SJCRH30 (cell line): Measurements from ENCODE around the gene TSPAN5. TPM values are rescaled to one million over a fixed set of nuclear protein-coding genes. Genes with fewer than 3 reads are reported as not detected.

Experiments used
- DNase-seq, 2 experiments: peaks; one replicate each; pipeline ENCODE4 v3.0.0-alpha.2; 2015 to 2020
- H3K27ac ChIP-seq: fragments of 250-450 bp; sonication (Bioruptor Pico); 2 replicates; pipeline ENCODE4 v1.5.1; 2020; ENCODE audit warnings: mild to moderate bottlenecking, moderate library complexity
- H3K27me3 ChIP-seq: fragments of 250-450 bp; sonication (Bioruptor Pico); 2 replicates; pipeline ENCODE4 v1.5.1; 2020; ENCODE audit warnings: mild to moderate bottlenecking, moderate library complexity
- H3K36me3 ChIP-seq: fragments of 250-450 bp; sonication (Bioruptor Pico); 2 replicates; pipeline ENCODE4 v1.5.1; 2020; ENCODE audit warnings: mild to moderate bottlenecking, moderate library complexity
- H3K4me1 ChIP-seq: fragments of 250-450 bp; sonication (Bioruptor Pico); 2 replicates; pipeline ENCODE4 v1.5.1; 2020; ENCODE audit warnings: mild to moderate bottlenecking, moderate library complexity
- H3K4me3 ChIP-seq: fragments of 250-450 bp; sonication (Bioruptor Pico); 2 replicates; pipeline ENCODE4 v1.5.1; 2020; ENCODE audit warnings: mild to moderate bottlenecking, moderate library complexity
- H3K9me3 ChIP-seq: fragments of 250-450 bp; sonication (Bioruptor Pico); replicated peaks from 2 replicates; pipeline ENCODE4 v1.5.1; 2020; ENCODE audit warnings: mild to moderate bottlenecking, moderate library complexity
- total RNA-seq: library from RNA; depleted of rRNA; stranded (reverse); fragments of >200 nt; shearing (Covaris generic); gene quantifications from 2 replicates; pipeline ENCODE4 v1.2.3, GENCODE V29; 2014

TSPAN5 gene
- total RNA-seq, 1 experiment from 2014 or later = 27.2 TPM

DNA sequence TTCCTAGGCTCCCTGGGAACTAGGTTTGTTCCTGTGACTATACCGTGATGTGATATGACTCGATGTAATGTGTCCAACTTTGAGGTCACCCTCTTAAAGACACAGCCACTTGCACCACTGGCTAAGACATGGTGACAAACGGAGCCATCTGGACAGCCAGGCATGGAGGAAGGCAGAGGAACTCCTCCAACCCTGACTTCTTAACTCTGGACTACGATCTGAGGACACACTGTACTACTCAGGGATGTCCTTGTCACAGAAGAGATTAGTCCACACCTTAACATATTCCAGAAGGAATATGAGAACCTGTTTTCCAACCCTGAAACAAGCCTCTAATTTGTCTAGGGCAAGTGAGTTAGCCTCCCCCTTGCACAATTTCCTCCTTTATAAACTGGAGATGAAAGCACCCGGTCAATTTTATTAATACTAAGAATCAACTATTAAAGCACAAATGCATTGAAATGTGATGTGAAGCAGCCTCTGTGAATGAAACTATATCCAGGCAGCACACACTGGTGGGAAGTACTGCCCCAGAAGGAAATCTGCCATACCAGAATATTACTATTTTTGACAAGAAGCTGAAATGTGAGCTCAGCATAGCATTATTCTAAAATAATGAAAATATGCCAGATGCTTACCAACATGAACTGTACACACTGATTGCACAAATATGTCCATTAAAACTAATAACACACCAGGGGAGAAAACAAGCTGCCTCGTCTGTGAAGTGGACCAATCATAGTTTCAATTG, 47.3 kb downstream of the TSPAN5 start:
- no peaks in the 10 kb centered on the region for H3K4me1 ChIP-seq
- no peak for DNase-seq
- H3K27me3 ChIP-seq = no peaks in the 10 kb centered on the region
- no peaks in the 10 kb centered on the region for H3K36me3 ChIP-seq
- H3K4me3 ChIP-seq = no peak overlapping the region
- H3K9me3 ChIP-seq = no peaks in the 10 kb centered on the region
- no peak overlapping the region for H3K27ac ChIP-seq

DNA sequence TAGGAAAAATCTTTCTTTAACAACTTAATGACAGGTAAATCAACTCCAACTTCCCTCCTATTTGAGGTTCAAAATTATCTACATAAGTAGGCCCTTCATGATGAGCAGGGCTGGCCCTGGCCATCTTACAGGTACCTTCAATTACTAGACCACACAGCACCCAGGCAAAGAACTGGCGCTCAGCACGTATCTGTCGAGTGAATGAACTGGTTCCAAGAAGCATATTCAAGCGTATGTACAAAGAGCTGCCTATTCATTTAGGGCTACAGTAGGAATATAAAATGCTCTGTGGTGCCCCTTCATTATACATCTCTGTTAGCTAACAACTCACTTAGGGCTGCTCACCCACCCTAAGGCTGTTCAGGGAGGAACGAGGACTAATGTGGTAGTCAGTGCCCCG, 48.0 kb downstream of the TSPAN5 start:
- Histone ChIP-seq H3K36me3 (no peaks in the 10 kb centered on the region), H3K4me3 (no peak overlapping the region), H3K9me3 (no peaks in the 10 kb centered on the region), H3K27me3 (no peaks in the 10 kb centered on the region), H3K4me1 (no peaks in the 10 kb centered on the region), H3K27ac (no peak overlapping the region)
- no peak for DNase-seq

DNA sequence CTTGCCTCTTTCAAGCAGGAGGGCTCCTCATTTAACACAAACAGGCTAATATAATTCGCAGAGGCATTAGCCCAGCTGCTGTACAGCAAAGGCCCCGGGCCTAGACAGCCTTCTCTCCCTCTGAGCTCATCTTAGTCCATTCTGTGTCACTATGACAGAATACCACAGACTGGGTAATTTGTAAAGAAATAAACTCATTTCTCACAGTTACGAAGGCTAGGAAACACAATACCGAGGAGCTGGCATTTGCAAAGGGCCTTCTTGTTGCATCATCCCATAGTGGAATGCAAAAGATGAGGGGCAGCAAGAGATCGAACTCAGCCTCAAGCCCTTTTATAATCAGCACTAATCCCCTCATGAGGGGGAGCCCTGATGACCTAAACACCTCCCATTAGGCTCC, 48.5 kb downstream of the TSPAN5 start:
- H3K27ac ChIP-seq = no peak overlapping the region
- no peak for DNase-seq
- H3K4me3 ChIP-seq = no peak overlapping the region
- H3K27me3 ChIP-seq = no peaks in the 10 kb centered on the region
- H3K36me3 ChIP-seq = no peaks in the 10 kb centered on the region
- no peaks in the 10 kb centered on the region for H3K4me1 ChIP-seq
- no peaks in the 10 kb centered on the region for H3K9me3 ChIP-seq

DNA sequence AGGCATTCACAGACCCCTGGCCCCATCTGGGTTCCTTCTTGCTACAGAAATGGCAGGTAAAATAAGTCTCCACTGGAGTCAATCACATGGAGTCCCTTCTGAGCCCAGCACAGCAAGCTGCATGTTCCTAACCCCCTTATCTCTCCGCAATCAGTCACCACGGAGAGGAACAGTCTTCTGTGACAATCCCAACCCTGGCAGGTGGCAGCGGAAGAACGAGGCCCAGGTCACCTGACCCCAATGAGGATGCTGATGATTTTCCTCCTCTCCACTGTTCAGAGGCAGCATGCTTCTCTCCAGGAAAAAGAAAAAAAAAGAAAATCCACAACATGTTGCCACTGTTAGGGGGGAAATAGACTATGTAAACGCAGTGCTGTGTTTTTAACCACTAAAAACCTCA, 50.1 kb downstream of the TSPAN5 start:
- no peak for DNase-seq
- Histone ChIP-seq H3K27me3 (no peaks in the 10 kb centered on the region), H3K4me3 (no peak overlapping the region), H3K4me1 (no peaks in the 10 kb centered on the region), H3K27ac (no peak overlapping the region), H3K9me3 (no peaks in the 10 kb centered on the region), H3K36me3 (no peaks in the 10 kb centered on the region)

DNA sequence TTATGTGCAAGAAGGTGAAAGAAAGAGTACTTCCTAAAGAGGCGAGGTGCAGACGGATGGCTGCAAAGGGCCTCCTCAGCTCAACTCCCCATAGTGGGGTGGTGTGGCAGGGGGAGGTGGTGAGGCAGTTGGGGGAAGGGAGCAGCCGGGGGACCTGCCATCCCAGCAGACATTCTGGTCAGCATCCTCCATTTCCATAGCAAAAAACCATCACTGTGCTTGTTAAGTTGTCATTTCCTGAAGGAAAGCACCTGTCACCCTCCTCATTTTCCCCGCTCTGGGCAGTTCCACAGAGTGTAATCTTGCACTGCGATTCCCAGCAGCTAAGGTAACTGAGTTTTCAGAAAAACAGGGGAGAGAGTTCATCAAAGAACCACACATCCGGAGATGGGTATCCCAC, 51.5 kb downstream of the TSPAN5 start:
- peak in 1 of 2 experiments; percentile 15 for DNase-seq
- Histone ChIP-seq H3K9me3 (no peaks in the 10 kb centered on the region), H3K4me3 (no peak overlapping the region), H3K27me3 (no peaks in the 10 kb centered on the region), H3K27ac (no peak overlapping the region), H3K36me3 (no peaks in the 10 kb centered on the region), H3K4me1 (no peaks in the 10 kb centered on the region)

DNA sequence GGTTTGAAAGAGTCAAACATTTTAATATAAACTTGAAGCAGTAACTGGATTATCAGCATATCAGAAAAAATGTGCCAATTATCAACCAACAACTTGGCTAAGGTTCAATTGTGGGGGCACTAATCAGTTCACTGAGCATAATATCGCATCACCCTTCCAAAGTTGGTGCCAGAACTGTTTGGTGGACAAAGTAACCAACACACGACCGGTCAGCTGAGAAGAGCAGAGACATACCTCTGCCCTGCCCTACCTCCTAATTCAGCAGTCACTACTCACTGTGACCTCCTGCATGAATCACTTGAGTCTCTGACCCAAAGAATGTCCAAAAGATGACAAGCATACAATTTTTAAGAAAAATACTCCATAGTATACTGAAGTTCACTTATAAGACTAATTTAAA, 53.2 kb downstream of the TSPAN5 start:
- no peaks in the 10 kb centered on the region for H3K27me3 ChIP-seq
- H3K4me1 ChIP-seq = no peaks in the 10 kb centered on the region
- no peak for DNase-seq
- H3K27ac ChIP-seq = no peak overlapping the region
- peaks cover 6% of the 10 kb centered on the region for H3K9me3 ChIP-seq
- H3K36me3 ChIP-seq = no peaks in the 10 kb centered on the region
- no peak overlapping the region for H3K4me3 ChIP-seq

DNA sequence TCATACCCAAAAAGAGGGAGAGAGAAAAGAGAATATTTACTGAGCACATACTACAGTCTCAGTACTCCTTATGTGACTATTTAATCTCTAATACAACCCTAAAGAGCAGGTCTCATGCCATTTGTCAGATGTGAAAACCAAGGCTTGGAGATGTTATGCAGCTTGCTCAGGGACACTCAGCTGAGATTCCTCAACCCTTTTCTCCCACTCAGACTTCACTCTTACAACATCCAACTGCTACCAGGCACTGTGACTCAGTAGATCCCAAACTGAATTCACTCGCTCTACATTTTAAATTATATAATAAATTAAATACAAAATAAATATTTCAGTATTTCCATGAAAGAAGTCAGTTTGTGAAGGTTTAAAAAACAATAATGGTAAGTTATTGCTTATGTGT, 53.7 kb downstream of the TSPAN5 start:
- Histone ChIP-seq H3K27ac (no peak overlapping the region), H3K36me3 (no peaks in the 10 kb centered on the region), H3K27me3 (no peaks in the 10 kb centered on the region), H3K9me3 (peaks cover 10% of the 10 kb centered on the region), H3K4me3 (no peak overlapping the region), H3K4me1 (no peaks in the 10 kb centered on the region)
- DNase-seq = no peak

DNA sequence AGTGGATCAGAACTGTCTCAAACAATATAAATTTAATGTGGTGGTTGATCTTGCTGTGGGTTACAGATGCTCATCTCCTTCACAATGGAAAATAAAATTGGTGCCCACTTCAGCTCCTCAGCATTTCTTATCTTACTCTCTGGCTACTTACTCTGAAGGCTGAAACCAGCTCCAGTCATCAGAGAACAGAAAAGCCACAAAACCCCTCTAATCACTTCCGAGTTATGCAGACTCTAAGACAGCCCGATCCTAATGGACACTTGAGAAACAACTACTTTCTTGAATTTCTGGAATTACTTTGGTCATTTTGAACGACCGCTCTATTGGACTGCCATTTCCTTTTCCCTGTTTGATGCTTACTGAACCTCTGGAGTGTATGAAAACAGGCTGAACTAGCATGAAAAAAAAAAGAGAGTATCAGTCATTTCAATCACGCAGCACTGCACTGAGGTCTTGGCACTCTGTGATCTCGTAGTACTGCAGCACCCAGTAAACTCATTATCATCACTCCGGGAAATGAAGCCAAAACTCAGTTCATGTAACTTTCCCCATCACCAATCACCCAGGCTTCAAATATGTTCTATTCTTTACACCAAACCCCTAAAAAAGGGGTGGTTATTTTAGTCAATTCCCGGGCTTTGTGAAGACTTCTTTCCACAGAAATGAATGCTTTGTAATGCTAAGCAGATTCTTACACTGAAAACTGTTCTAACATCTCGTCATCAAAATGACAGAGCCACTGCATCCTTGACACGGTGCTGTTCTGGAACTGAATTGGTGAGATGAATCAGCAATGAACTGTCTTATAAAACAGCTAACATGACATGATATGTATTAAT, 54.5 kb downstream of the TSPAN5 start:
- Histone ChIP-seq H3K4me3 (no peak overlapping the region), H3K9me3 (peaks cover 13% of the 10 kb centered on the region), H3K4me1 (no peaks in the 10 kb centered on the region), H3K27me3 (no peaks in the 10 kb centered on the region), H3K27ac (no peak overlapping the region), H3K36me3 (no peaks in the 10 kb centered on the region)
- DNase-seq = no peak

DNA sequence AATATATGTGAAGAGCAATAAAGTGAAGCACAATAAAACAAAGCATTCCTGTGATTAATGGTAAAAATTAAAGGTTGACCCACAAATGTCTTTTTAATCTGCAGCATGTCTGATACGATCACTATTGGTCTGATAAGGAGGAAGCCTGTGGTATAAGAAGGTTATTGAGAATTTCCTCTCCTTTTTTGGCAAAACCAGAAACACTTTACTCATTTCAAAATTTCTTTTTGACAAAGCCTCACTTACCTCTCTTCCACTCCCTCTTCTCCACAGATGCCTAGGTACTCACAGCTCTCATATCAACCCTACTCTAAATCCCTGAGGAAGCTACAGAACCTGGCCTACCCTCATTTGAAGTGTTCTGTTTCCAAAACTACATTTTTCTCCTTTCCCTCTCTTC, 56.1 kb downstream of the TSPAN5 start:
- Histone ChIP-seq H3K36me3 (no peaks in the 10 kb centered on the region), H3K4me3 (no peak overlapping the region), H3K27me3 (no peaks in the 10 kb centered on the region), H3K27ac (no peak overlapping the region), H3K9me3 (peaks cover 13% of the 10 kb centered on the region), H3K4me1 (no peaks in the 10 kb centered on the region)
- no peak for DNase-seq

DNA sequence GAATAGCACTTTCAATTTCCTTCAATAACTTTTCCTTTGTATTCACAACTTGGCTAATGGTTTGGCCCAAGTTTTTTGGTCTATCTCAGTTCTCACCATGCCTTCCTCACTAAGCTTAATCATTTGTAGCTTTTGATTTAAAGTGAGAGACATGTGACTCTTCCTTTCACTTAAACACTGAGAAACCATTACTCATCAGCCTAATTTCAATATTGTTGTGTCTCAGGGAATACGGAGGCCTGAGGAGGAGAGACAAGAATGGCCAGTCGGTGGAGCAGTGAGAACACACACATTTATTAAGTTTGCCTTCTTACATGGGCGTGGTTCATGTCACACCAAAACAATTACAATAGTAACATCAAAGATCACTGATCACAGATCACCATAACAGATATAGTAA, 56.7 kb downstream of the TSPAN5 start:
- no peak for DNase-seq
- no peaks in the 10 kb centered on the region for H3K36me3 ChIP-seq
- H3K27me3 ChIP-seq = no peaks in the 10 kb centered on the region
- no peaks in the 10 kb centered on the region for H3K4me1 ChIP-seq
- H3K9me3 ChIP-seq = peaks cover 13% of the 10 kb centered on the region
- no peak overlapping the region for H3K27ac ChIP-seq
- no peak overlapping the region for H3K4me3 ChIP-seq

DNA sequence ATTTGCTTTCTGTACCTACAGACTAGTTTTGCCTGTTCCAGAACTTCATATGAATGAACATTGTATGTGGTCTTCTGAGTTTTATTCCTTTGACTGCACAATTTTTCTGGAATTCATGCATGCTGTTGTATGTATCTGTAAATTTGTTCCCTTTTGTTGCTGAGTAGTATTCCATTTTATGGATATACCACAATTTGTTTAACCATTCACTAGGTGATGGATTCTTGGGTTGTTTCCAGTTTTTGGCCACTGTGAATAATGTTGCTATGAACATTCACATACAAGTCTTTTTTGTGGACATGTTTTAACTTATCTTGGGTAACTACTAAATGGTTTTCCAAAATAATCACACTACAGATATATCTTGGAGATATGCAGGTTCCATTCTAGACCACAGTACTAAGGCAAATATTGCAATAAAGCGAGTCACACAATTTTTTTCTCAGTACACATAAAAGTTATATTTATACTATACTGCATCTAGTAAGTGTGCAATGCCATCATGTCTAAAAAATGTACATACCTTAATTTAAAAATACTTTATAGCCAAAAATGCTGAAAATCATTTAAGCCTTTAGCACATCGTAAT, 58.7 kb downstream of the TSPAN5 start:
- peaks cover 13% of the 10 kb centered on the region for H3K9me3 ChIP-seq
- no peaks in the 10 kb centered on the region for H3K36me3 ChIP-seq
- H3K4me1 ChIP-seq = no peaks in the 10 kb centered on the region
- H3K27me3 ChIP-seq = no peaks in the 10 kb centered on the region
- no peak overlapping the region for H3K4me3 ChIP-seq
- H3K27ac ChIP-seq = no peak overlapping the region
- DNase-seq = no peak

DNA sequence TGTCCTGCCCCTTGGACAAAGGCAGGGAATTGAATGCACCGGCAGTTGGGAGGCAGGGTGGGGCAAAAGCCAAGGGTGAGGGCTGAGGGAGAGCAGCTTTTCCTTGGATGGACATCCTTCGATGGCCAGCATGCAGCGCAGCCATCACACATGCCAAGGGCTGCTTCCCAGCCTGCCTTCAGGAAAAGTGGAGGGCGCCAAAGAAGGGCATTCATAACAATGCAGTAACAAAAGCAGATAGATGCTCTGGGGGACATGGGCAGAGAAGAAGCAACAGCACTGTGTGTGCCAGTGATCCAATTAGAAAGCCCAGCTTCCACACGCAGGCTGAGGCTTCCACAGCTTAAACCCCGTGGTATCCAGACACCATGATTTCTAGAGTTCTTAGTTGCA, 71.5 kb downstream of the TSPAN5 start:
- H3K9me3 ChIP-seq = no peaks in the 10 kb centered on the region
- no peak overlapping the region for H3K27ac ChIP-seq
- no peak for DNase-seq
- no peak overlapping the region for H3K4me3 ChIP-seq
- H3K36me3 ChIP-seq = no peaks in the 10 kb centered on the region
- H3K4me1 ChIP-seq = no peaks in the 10 kb centered on the region
- no peaks in the 10 kb centered on the region for H3K27me3 ChIP-seq

DNA sequence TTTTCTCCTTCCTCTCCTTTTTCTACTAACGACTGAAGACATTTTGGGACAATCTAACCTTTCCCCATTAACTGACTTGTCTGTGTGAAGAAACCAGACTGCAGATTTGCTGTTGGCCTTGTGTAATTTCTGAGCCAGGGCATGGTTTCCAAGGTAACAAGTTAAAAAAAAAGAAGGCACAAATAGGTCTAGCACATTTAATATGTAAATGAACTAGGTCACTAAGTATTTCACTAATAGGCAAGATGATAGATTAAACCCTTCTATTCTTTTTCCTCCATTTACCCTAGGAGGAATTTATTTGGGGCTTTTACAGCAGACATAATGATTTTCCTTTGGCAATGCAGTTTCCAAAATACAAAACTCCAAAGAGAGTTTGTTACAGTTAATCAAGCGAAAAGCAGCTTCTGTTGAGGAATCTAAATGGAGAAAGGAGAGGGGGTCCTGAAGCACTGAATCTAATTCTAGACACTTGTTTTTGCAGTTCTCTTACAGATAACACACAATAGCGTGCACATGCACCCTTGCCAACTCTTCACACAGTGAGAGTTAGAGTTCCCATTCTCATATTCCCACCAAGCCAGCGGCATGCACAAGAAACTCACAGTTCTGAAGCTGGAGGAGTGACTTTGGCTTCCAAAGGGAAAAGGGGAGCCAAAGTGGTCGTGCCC, 72.0 kb downstream of the TSPAN5 start:
- no peak overlapping the region for H3K4me3 ChIP-seq
- DNase-seq = no peak
- H3K4me1 ChIP-seq = no peaks in the 10 kb centered on the region
- H3K36me3 ChIP-seq = no peaks in the 10 kb centered on the region
- no peaks in the 10 kb centered on the region for H3K9me3 ChIP-seq
- H3K27ac ChIP-seq = no peak overlapping the region
- H3K27me3 ChIP-seq = no peaks in the 10 kb centered on the region

DNA sequence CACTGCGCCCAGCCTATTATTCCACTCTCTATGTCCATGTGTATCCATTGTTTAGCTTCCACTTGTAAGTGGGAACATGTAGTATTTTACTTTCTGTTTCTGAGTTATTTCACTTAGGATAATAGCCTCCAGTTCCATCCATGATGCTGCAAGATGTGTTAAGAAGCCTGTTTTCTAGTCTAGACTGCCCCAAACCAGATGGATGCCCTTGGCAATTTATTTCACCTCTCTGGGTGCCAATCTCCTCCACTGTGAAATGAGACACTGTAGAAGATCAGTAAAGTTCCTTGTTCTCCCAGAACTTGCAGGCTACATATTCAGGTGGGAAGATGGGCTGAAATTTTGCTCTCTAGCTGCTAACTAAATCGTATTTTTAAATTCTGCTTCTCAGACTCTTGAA, 72.8 kb downstream of the TSPAN5 start:
- no peaks in the 10 kb centered on the region for H3K9me3 ChIP-seq
- no peak for DNase-seq
- no peaks in the 10 kb centered on the region for H3K4me1 ChIP-seq
- no peaks in the 10 kb centered on the region for H3K27me3 ChIP-seq
- no peak overlapping the region for H3K4me3 ChIP-seq
- no peak overlapping the region for H3K27ac ChIP-seq
- H3K36me3 ChIP-seq = no peaks in the 10 kb centered on the region

DNA sequence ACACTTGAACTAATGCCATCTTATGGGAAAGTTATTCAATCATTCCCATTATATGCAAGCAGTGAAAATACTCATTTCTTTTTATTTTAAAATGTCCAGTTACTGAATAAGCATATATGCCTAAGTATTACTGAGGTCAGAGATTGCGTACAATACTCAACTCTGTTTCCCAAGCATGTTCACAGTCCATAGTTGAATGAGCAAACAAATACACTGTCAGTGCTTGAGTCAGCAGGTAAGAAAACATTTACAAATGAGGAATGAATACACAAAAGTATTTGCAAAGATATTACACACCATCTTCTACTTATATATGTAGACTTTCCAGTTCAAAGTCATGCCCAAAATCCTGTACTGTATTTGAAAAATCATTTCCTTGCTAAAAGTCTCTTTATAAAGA, 74.1 kb downstream of the TSPAN5 start:
- no peaks in the 10 kb centered on the region for H3K4me1 ChIP-seq

More for the DNA sequence above, 74.1 kb downstream of the TSPAN5 start:
- no peak overlapping the region for H3K27ac ChIP-seq
- no peaks in the 10 kb centered on the region for H3K36me3 ChIP-seq
- H3K27me3 ChIP-seq = no peaks in the 10 kb centered on the region
- no peak overlapping the region for H3K4me3 ChIP-seq
- no peak for DNase-seq
- H3K9me3 ChIP-seq = no peaks in the 10 kb centered on the region
